NCI-H2171 (cell line): Measurements from ENCODE around the gene LAGE3.
A peak's percentile ranks its signal among the peaks of the same experiment; 100 is the strongest.

Source experiments
- DNase-seq: peaks from one replicate; lab custom pipeline; 2025; lab: John Stamatoyannopoulos, UW

LAGE3 gene

GRCh38 chrX:154435171-154435733, 43.8 kb downstream of the LAGE3 start:
- DNase-seq, result no peak

GRCh38 chrX:154434394-154435168, 44.5 kb downstream of the LAGE3 start:
- DNase-seq, result no peak

DNA sequence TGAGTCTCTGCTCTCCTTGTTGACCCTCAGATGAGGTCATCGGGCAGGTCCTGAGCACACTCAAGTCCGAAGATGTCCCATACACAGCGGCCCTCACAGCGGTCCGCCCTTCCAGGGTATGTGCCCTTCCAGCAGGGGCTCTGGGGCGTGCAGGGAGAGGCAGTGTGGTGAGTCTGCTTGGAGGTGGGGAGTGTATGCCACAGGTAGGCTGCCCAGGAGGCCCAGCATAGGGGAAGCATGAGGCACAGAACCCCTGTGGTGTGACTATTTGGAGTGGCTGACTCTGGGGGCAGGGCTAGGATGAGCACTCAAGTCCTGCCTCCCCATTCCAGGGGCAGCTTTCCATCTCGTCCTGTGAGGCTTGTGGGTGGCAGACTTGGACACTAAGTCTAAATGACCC, 45.5 kb downstream of the LAGE3 start:
- no peak for DNase-seq

- no peak for DNase-seq
These were observed 46.9 kb downstream of the LAGE3 start for GRCh38 chrX:154432210-154432609.

- no peak for DNase-seq
These were observed 47.7 kb downstream of the LAGE3 start for GRCh38 chrX:154431341-154431740.

GRCh38 chrX:154430916-154431315, 48.2 kb downstream of the LAGE3 start:
- DNase-seq, result no peak

- no peak for DNase-seq
These were observed 48.6 kb downstream of the LAGE3 start for GRCh38 chrX:154430479-154430878.

- DNase-seq, result no peak
These were observed 49.4 kb downstream of the LAGE3 start for GRCh38 chrX:154429711-154430110.

DNA sequence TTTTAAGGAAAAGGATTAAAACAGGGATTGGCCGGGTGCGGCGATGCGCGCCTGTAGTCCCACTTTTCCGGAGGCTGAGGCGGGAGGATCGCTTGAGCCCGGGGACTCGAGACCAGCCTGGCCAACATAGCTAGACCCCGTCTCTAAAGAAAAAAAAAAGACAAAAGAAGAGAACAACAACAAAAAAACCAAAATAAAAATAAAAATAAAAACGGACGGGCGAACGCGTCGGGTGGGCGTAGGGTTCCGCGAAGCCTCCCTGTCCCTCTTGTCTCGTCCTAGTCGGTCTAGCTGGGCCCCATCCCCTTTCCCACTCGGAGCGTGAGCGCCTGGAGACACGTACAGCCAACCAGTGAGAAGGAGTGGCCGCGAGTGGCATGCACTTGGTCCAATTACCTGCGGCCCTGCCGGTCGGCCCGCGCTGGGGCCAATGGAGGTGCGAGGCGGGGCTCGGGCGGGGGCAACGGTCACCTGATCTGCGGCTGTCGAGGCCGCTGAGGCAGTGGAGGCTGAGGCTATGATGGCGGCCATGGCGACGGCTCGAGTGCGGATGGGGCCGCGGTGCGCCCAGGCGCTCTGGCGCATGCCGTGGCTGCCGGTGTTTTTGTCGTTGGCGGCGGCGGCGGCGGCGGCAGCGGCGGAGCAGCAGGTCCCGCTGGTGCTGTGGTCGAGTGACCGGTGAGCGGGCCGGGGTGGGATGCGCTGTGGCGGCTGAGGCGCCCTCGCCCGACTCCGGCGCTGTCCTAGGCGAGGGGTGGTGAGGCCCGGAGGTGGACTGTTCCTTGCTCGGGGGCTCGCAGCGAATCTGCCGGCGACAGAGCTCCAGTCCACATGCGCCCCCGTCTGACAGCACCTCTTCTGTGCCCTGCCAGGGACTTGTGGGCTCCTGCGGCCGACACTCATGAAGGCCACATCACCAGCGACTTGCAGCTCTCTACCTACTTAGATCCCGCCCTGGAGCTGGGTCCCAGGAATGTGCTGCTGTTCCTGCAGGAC, 50.6 kb downstream of the LAGE3 start, which contains the start of gene ATP6AP1:
Gene ATP6AP1 (plus strand): TSS at position 502 of the 996 bp plus-strand sequence. CDS start 16 bp downstream, at position 518.
- DNase-seq, result peak; percentile 86
